Adipocyte (in vitro differentiated cells): ENCODE measurements around the gene FOXE3.

Experiments
- DNase-seq: peaks from one replicate; pipeline ENCODE4 v3.0.0-alpha.2; 2015; ENCODE audit warnings: low read depth
- H3K27me3 ChIP-seq: replicated peaks from 2 replicates; pipeline ENCODE4 v1.7.0; 2013; ENCODE audit warnings: mild to moderate bottlenecking, low read length, moderate library complexity; ENCODE audit not compliant: control insufficient read depth, insufficient read depth
- H3K36me3 ChIP-seq: 2 replicates; pipeline ENCODE4 v1.7.0; 2013; ENCODE audit warnings: low read length, mild to moderate bottlenecking, moderate library complexity; ENCODE audit not compliant: control insufficient read depth, insufficient read depth, severe bottlenecking
- H3K4me1 ChIP-seq: 2 replicates; pipeline ENCODE4 v1.7.0; 2013; ENCODE audit warnings: mild to moderate bottlenecking, low read length, moderate library complexity; ENCODE audit not compliant: control insufficient read depth, insufficient read depth
- H3K4me3 ChIP-seq: 2 replicates; pipeline ENCODE4 v1.7.0; 2013; ENCODE audit warnings: mild to moderate bottlenecking, low read length, moderate library complexity
- H3K9ac ChIP-seq: 2 replicates; pipeline ENCODE4 v1.7.0; 2013; ENCODE audit warnings: mild to moderate bottlenecking, low read length, moderate library complexity
- H3K9me3 ChIP-seq: 2 replicates; pipeline ENCODE4 v1.7.0; 2013; ENCODE audit warnings: mild to moderate bottlenecking, low read length, moderate library complexity; ENCODE audit not compliant: control insufficient read depth

Gene FOXE3

GRCh38 chr1:47388891-47389238 is 27.2 kb upstream of the FOXE3 start:
- H3K9me3 ChIP-seq: no peaks in the 10 kb centered on the region
- DNase-seq: peak; percentile 86

DNA sequence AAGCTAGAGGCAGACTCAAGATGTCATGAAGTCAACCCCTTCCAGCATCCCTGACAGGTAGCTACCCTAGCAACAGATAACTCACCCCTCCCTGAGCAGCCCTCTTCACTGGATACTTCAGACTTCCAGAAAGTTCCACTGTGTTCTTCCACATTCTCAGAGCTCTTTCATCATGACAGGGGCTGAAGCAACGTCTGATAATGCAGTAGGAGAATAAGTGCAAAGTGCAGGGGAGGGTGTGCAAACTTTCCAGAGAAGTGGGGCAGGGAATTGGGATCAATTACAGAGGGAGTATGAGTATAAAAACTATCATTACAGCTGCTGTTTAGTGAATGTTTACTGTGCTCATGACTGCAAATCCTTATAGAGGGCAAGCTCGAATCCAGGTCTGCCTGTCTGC is 26.4 kb upstream of the FOXE3 start:
- no peak for DNase-seq
- no peak overlapping the region for H3K4me3 ChIP-seq
- no peaks in the 10 kb centered on the region for H3K27me3 ChIP-seq
- H3K36me3 ChIP-seq: peaks cover 3% of the 10 kb centered on the region
- peaks cover 30% of the 10 kb centered on the region for H3K4me1 ChIP-seq
- H3K9ac ChIP-seq: no peak overlapping the region
- H3K9me3 ChIP-seq: no peaks in the 10 kb centered on the region

More at GRCh38 chr1:47388891-47389238, 27.2 kb upstream of the FOXE3 start:
- H3K4me3 ChIP-seq: no peak overlapping the region
- no peaks in the 10 kb centered on the region for H3K27me3 ChIP-seq
- H3K36me3 ChIP-seq: peaks cover 3% of the 10 kb centered on the region
- H3K9ac ChIP-seq: no peak overlapping the region
- peaks cover 30% of the 10 kb centered on the region for H3K4me1 ChIP-seq

GRCh38 chr1:47390843-47391242 is 25.2 kb upstream of the FOXE3 start:
- DNase-seq: no peak
- H3K36me3 ChIP-seq: peaks cover 3% of the 10 kb centered on the region
- no peaks in the 10 kb centered on the region for H3K9me3 ChIP-seq
- no peak overlapping the region for H3K4me3 ChIP-seq
- H3K27me3 ChIP-seq: no peaks in the 10 kb centered on the region
- H3K9ac ChIP-seq: no peak overlapping the region
- H3K4me1 ChIP-seq: peaks cover 30% of the 10 kb centered on the region

DNA sequence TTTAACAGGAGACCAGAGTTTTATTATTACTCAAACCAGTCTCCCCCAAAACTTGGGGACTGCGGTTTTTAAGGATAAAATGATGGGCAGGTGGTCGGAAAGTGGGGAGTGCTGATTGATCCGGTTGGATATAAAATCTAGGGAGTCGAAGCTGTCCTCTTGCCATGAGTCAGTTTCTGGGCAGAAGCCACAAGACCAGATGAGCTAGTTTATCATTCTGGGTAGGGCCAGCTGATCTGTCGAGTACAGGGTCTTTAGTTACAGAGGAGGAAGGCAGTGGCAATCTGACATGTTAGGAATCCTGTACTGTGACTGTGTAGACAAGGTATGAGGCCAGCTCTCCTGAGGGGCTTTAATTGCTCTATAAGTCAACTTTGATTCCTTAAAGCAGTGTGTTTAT is 22.9 kb upstream of the FOXE3 start:
- Histone ChIP-seq H3K36me3 (no peaks in the 10 kb centered on the region), H3K9me3 (no peaks in the 10 kb centered on the region), H3K4me3 (no peak overlapping the region), H3K4me1 (peaks cover 20% of the 10 kb centered on the region), H3K9ac (no peak overlapping the region), H3K27me3 (no peaks in the 10 kb centered on the region)
- DNase-seq: no peak

- Histone ChIP-seq H3K4me3 (no peak overlapping the region), H3K27me3 (peaks cover 4% of the 10 kb centered on the region), H3K9me3 (no peaks in the 10 kb centered on the region), H3K9ac (no peak overlapping the region), H3K36me3 (no peaks in the 10 kb centered on the region), H3K4me1 (peaks cover 3% of the 10 kb centered on the region)
- DNase-seq: no peak
Observed at GRCh38 chr1:47395433-47395832, 20.7 kb upstream of the FOXE3 start.

DNA sequence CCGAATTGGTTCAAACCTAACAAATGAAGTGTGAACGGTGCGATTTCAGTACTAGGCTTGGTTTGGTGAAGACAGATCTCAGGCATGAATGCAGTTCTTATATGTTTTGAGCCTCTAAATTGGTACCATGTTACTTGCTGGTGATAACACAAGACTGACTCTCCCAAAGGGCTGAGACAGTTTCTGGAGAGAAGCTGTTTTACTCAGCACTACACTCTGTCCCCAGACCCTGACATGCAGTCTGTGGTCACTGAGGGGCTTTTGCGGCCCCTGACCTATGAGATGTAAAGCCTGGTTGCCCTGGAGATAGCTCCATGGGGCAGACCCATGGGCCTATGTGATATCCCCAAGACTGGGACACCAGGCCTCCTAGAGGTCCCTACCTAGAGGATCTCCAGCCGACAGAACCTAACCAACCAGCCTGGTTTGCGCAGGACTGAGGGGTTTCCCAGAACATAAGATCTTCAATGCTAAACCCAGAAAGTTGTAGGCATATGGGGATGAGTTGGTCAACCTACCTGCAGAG is 19.4 kb upstream of the FOXE3 start:
- Histone ChIP-seq H3K36me3 (no peaks in the 10 kb centered on the region), H3K4me1 (no peaks in the 10 kb centered on the region), H3K9ac (no peak overlapping the region), H3K4me3 (no peak overlapping the region), H3K9me3 (no peaks in the 10 kb centered on the region), H3K27me3 (peaks cover 12% of the 10 kb centered on the region)
- no peak for DNase-seq

GRCh38 chr1:47399138-47399845 is 16.8 kb upstream of the FOXE3 start:
- H3K4me1 ChIP-seq: no peaks in the 10 kb centered on the region
- peaks cover 20% of the 10 kb centered on the region for H3K27me3 ChIP-seq
- DNase-seq: no peak
- H3K4me3 ChIP-seq: no peak overlapping the region
- H3K9ac ChIP-seq: no peak overlapping the region
- H3K36me3 ChIP-seq: no peaks in the 10 kb centered on the region
- H3K9me3 ChIP-seq: no peaks in the 10 kb centered on the region

GRCh38 chr1:47399846-47400155 is 16.3 kb upstream of the FOXE3 start:
- Histone ChIP-seq H3K4me3 (no peak overlapping the region), H3K27me3 (peaks cover 20% of the 10 kb centered on the region)

DNA sequence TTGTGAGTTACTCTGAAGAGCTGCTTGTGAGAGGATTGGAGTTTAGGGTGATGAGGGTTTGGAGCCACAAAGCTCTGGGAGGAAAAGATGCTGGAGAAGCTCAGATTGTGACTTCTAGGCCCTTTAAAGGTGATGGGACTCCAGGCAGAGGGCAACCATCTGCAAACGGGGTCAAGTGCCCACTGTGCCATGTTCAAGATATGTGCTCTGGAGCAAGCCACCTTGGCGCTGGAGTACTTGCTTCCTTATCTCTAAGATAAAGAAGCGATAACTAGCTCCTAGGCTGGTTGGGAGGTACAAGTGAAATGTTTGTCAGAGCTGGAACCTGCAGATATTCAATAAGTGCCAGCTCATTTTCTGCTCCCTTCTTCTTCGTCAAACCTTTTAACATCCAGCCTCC is 14.3 kb upstream of the FOXE3 start:
- Histone ChIP-seq H3K27me3 (peaks cover 25% of the 10 kb centered on the region), H3K4me3 (no peak overlapping the region), H3K9ac (no peak overlapping the region), H3K9me3 (no peaks in the 10 kb centered on the region), H3K4me1 (no peaks in the 10 kb centered on the region), H3K36me3 (no peaks in the 10 kb centered on the region)
- no peak for DNase-seq

More at GRCh38 chr1:47399846-47400155, 16.3 kb upstream of the FOXE3 start:
- Histone ChIP-seq H3K36me3 (no peaks in the 10 kb centered on the region), H3K4me1 (no peaks in the 10 kb centered on the region), H3K9ac (no peak overlapping the region), H3K9me3 (no peaks in the 10 kb centered on the region)
- DNase-seq: no peak

GRCh38 chr1:47402591-47402990 is 13.5 kb upstream of the FOXE3 start:
- peaks cover 25% of the 10 kb centered on the region for H3K27me3 ChIP-seq
- no peaks in the 10 kb centered on the region for H3K9me3 ChIP-seq
- H3K4me3 ChIP-seq: no peak overlapping the region
- no peak for DNase-seq
- H3K9ac ChIP-seq: no peak overlapping the region
- no peaks in the 10 kb centered on the region for H3K4me1 ChIP-seq
- H3K36me3 ChIP-seq: no peaks in the 10 kb centered on the region

DNA sequence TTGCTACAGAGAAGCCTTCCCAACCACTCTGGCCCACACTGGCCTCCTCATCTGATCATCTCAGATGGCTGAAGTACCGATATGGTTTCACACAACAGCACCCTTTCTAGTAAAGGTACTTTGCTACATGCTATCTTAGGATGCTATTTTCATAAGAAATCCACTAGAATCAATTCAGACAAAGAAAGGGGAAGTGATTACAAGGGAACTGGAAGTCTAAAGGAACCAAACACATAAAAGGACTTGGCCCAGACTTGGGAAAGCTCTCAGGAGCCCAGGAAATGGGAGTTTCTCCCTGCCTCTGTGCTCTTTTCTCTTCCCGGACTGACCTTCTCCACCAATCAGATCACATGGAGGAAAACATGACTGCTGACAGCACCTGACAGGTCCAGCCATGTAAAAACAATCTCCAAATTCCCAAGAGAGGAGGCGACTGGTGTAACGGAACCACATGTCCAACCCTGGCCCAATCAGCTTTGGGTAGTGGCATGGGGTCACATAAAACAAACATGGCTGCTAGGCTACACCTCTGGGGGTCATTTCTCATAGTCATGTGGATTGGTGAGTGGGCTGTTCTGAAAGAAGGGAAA is 12.7 kb upstream of the FOXE3 start:
- Histone ChIP-seq H3K9me3 (no peaks in the 10 kb centered on the region), H3K4me3 (no peak overlapping the region), H3K9ac (no peak overlapping the region), H3K36me3 (no peaks in the 10 kb centered on the region), H3K4me1 (no peaks in the 10 kb centered on the region), H3K27me3 (peaks cover 25% of the 10 kb centered on the region)
- DNase-seq: no peak

DNA sequence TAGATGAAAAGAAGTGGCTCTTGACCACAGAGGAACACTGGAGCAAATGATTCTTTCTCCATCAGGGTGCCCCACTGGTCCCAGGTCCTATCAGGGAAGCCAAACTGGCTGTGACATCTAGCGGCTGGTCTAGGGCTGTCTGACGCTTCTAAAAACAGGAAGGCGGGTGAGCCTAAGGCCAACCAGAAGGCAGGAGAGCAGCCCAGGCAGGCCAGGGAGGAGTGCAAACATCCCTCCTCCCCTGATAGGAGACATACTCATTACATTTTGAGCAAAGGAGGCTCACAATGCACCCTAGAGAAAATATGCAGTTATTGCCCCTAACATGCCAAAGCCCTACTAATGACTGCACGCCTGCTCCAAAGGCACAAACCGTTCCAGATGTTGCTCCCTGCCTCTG is 10.4 kb upstream of the FOXE3 start:
- Histone ChIP-seq H3K9me3 (no peaks in the 10 kb centered on the region), H3K27me3 (peaks cover 20% of the 10 kb centered on the region), H3K4me3 (no peak overlapping the region), H3K4me1 (peaks cover 21% of the 10 kb centered on the region), H3K36me3 (no peaks in the 10 kb centered on the region), H3K9ac (no peak overlapping the region)
- DNase-seq: no peak
